ENCODE data around the gene GASK1A.

- TF ChIP-seq, protein P1, sequence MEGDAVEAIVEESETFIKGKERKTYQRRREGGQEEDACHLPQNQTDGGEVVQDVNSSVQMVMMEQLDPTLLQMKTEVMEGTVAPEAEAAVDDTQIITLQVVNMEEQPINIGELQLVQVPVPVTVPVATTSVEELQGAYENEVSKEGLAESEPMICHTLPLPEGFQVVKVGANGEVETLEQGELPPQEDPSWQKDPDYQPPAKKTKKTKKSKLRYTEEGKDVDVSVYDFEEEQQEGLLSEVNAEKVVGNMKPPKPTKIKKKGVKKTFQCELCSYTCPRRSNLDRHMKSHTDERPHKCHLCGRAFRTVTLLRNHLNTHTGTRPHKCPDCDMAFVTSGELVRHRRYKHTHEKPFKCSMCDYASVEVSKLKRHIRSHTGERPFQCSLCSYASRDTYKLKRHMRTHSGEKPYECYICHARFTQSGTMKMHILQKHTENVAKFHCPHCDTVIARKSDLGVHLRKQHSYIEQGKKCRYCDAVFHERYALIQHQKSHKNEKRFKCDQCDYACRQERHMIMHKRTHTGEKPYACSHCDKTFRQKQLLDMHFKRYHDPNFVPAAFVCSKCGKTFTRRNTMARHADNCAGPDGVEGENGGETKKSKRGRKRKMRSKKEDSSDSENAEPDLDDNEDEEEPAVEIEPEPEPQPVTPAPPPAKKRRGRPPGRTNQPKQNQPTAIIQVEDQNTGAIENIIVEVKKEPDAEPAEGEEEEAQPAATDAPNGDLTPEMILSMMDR (conservative IDR thresholded peaks at IDR 0.05), result no peak
- no peak for TF ChIP-seq EZH2 (IDR thresholded peaks at IDR 0.05; ENCODE audit: low read depth)
Observed at GRCh38 chr3:43093006-43093405, 113.9 kb downstream of the GASK1A start.

Measured in PC-9 (cell line).